Neural progenitor cell (in vitro differentiated cells): ENCODE measurements around the gene GUCY1A2. TPM values are rescaled to one million over a fixed set of nuclear protein-coding genes. Genes with fewer than 3 reads are reported as not detected.

Source experiments
- DNase-seq: peaks from one replicate; pipeline ENCODE4 v3.0.0-alpha.2; 2016; ENCODE audit warnings: low spot score
- H2AFZ ChIP-seq: fragments of 200-600 bp; sonication (generic); replicated peaks from 2 replicates; pipeline ENCODE4 v1.6.1; 2016; ENCODE audit warnings: antibody characterized with exemption
- H3F3A ChIP-seq: fragments of 200-600 bp; sonication (generic); 2 replicates; pipeline ENCODE4 v1.6.1; 2016; ENCODE audit warnings: antibody characterized with exemption, low read depth
- H3K27ac ChIP-seq: fragments of 200-600 bp; sonication (generic); 2 replicates; pipeline ENCODE4 v1.5.1; 2016; ENCODE audit warnings: mild to moderate bottlenecking
- H3K27me3 ChIP-seq: fragments of 200-600 bp; sonication (generic); 2 replicates; pipeline ENCODE4 v1.6.1; 2016; ENCODE audit warnings: mild to moderate bottlenecking, moderate library complexity
- H3K36me3 ChIP-seq: fragments of 200-600 bp; sonication (generic); 2 replicates; pipeline ENCODE4 v1.5.1; 2016
- H3K4me1 ChIP-seq: fragments of 200-600 bp; sonication (generic); 2 replicates; pipeline ENCODE4 v1.6.1; 2016; ENCODE audit warnings: mixed run types
- H3K4me2 ChIP-seq: fragments of 200-600 bp; sonication (generic); 2 replicates; pipeline ENCODE4 v1.6.1; 2016
- H3K4me3 ChIP-seq: fragments of 200-600 bp; sonication (generic); 2 replicates; pipeline ENCODE4 v1.5.1; 2016
- H3K79me2 ChIP-seq: fragments of 200-600 bp; sonication (generic); 2 replicates; pipeline ENCODE4 v1.6.1; 2016; ENCODE audit warnings: low read depth
- H3K9ac ChIP-seq: fragments of 200-600 bp; sonication (generic); 2 replicates; pipeline ENCODE4 v1.6.1; 2016
- H3K9me3 ChIP-seq: fragments of 200-600 bp; sonication (generic); 2 replicates; pipeline ENCODE4 v1.5.1; 2016; ENCODE audit warnings: low read depth
- H4K20me1 ChIP-seq: fragments of 200-600 bp; sonication (generic); 2 replicates; pipeline ENCODE4 v1.6.1; 2016; ENCODE audit warnings: low read depth
- H3K27ac Mint-ChIP-seq: 3 replicates; pipeline ENCODE4 v1.8.0; 2021; ENCODE audit warnings: mixed read lengths
- H3K27me3 Mint-ChIP-seq: 2 replicates; pipeline ENCODE4 v1.8.0; 2022; ENCODE audit warnings: low read depth, mild to moderate bottlenecking, inconsistent platforms, moderate library complexity, mixed read lengths; ENCODE audit not compliant: insufficient read depth
- H3K36me3 Mint-ChIP-seq: 3 replicates; pipeline ENCODE4 v1.8.0; 2021; ENCODE audit warnings: mixed read lengths
- H3K4me1 Mint-ChIP-seq: 3 replicates; pipeline ENCODE4 v1.8.0; 2021; ENCODE audit warnings: mixed read lengths
- H3K4me3 Mint-ChIP-seq: 3 replicates; pipeline ENCODE4 v1.8.0; 2021; ENCODE audit warnings: mild to moderate bottlenecking, moderate library complexity, mixed read lengths
- H3K9me3 Mint-ChIP-seq: 3 replicates; pipeline ENCODE4 v1.8.0; 2020; ENCODE audit warnings: mixed read lengths
- EZH2 ChIP-seq: fragments of 200-600 bp; sonication (generic); IDR thresholded peaks from 2 replicates; pipeline ENCODE4 v1.6.1; 2017; ENCODE audit warnings: antibody characterized with exemption, mild to moderate bottlenecking, moderate library complexity
- EZH2phosphoT487 ChIP-seq: fragments of 200-600 bp; sonication (generic); IDR thresholded peaks from 2 replicates; pipeline ENCODE4 v1.6.1; 2017; ENCODE audit warnings: antibody characterized with exemption
- total RNA-seq: library from RNA; depleted of rRNA; stranded (reverse); fragments of >200 nt; gene quantifications from 2 replicates; pipeline ENCODE4 v1.2.3, GENCODE V29; 2015; ENCODE audit warnings: low replicate concordance
- TF ChIP-seq, protein P1 (sequence below): fragments of 200-600 bp; sonication (generic); IDR thresholded peaks from 2 replicates; pipeline ENCODE4 v1.5.1; 2017; ENCODE audit warnings: antibody characterized with exemption, mild to moderate bottlenecking

The GUCY1A2 gene
- total RNA-seq, 1 donor from 2014 or later: 0.54 TPM

DNA sequence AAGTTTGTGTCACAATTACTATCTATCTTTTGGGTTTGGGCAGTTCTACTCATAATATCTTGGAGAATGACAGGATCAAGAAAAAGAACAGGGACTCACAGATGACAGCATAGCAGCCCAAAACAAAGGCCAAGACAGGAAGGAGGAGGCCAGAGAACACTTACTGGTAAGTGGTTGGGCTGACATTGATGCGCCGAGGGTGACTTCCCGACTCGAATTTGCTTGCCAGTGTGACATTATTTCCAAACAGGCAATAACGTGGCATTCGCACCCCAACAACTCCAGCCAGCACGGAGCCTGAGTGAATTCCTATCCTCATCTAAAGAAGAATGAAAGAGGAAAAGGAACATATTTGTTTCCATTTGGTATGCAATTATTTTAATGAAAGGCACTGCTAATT, 309.9 kb downstream of the GUCY1A2 start:
- no peak overlapping the region for H3K9ac ChIP-seq
- no peaks in the 10 kb centered on the region for H3K36me3 ChIP-seq
- no peaks in the 10 kb centered on the region for H3K9me3 ChIP-seq
- no peaks in the 10 kb centered on the region for H3K4me1 ChIP-seq
- no peak overlapping the region for H3K27ac Mint-ChIP-seq
- peaks cover 11% of the 10 kb centered on the region for H3F3A ChIP-seq
- H3K36me3 Mint-ChIP-seq: no peaks in the 10 kb centered on the region
- no peak overlapping the region for H3K4me2 ChIP-seq
- DNase-seq: peak; percentile 5
- H3K79me2 ChIP-seq: no peaks in the 10 kb centered on the region
- no peaks in the 10 kb centered on the region for H3K27me3 ChIP-seq
- no peak for TF ChIP-seq EZH2
- TF ChIP-seq EZH2phosphoT487: no peak
- TF ChIP-seq, protein P1, sequence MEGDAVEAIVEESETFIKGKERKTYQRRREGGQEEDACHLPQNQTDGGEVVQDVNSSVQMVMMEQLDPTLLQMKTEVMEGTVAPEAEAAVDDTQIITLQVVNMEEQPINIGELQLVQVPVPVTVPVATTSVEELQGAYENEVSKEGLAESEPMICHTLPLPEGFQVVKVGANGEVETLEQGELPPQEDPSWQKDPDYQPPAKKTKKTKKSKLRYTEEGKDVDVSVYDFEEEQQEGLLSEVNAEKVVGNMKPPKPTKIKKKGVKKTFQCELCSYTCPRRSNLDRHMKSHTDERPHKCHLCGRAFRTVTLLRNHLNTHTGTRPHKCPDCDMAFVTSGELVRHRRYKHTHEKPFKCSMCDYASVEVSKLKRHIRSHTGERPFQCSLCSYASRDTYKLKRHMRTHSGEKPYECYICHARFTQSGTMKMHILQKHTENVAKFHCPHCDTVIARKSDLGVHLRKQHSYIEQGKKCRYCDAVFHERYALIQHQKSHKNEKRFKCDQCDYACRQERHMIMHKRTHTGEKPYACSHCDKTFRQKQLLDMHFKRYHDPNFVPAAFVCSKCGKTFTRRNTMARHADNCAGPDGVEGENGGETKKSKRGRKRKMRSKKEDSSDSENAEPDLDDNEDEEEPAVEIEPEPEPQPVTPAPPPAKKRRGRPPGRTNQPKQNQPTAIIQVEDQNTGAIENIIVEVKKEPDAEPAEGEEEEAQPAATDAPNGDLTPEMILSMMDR: no peak
- no peaks in the 10 kb centered on the region for H3K4me1 Mint-ChIP-seq
- H3K9me3 Mint-ChIP-seq: no peaks in the 10 kb centered on the region
- no peaks in the 10 kb centered on the region for H3K27me3 Mint-ChIP-seq
- H2AFZ ChIP-seq: no peak overlapping the region
- no peak overlapping the region for H3K27ac ChIP-seq
- no peaks in the 10 kb centered on the region for H4K20me1 ChIP-seq
- H3K4me3 Mint-ChIP-seq: no peak overlapping the region
- H3K4me3 ChIP-seq: no peak overlapping the region

DNA sequence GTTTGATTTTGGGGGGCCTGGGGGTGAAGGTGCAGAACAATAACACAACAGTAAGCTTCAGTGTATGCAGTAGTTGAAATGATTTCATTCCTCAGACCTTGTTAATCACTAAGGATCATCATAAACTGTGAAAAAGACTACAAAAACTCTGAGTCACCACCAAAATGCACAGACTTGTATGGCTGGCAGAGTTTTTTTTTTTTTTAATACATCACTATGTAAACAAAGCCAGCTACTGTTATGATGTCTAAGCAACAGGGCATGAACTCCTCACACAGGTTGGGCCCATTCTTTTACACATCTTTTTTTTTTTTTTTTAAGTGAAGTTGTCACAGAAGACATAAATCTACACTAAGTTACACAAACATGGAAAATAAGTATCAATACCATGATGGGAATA, 311.9 kb downstream of the GUCY1A2 start:
- no peaks in the 10 kb centered on the region for H3K36me3 ChIP-seq
- DNase-seq: no peak
- no peak overlapping the region for H3K4me2 ChIP-seq
- Mint-ChIP-seq H3K27me3 (no peaks in the 10 kb centered on the region), H3K9me3 (no peaks in the 10 kb centered on the region), H3K27ac (no peak overlapping the region), H3K4me1 (no peaks in the 10 kb centered on the region), H3K36me3 (no peaks in the 10 kb centered on the region), H3K4me3 (no peak overlapping the region)
- TF ChIP-seq EZH2phosphoT487: no peak
- no peaks in the 10 kb centered on the region for H3K4me1 ChIP-seq
- H3K4me3 ChIP-seq: no peak overlapping the region
- no peaks in the 10 kb centered on the region for H3K9me3 ChIP-seq
- H3F3A ChIP-seq: peaks cover 11% of the 10 kb centered on the region
- H2AFZ ChIP-seq: no peak overlapping the region
- no peaks in the 10 kb centered on the region for H3K27me3 ChIP-seq
- H4K20me1 ChIP-seq: no peaks in the 10 kb centered on the region
- no peak overlapping the region for H3K9ac ChIP-seq
- no peak overlapping the region for H3K27ac ChIP-seq
- H3K79me2 ChIP-seq: no peaks in the 10 kb centered on the region

DNA sequence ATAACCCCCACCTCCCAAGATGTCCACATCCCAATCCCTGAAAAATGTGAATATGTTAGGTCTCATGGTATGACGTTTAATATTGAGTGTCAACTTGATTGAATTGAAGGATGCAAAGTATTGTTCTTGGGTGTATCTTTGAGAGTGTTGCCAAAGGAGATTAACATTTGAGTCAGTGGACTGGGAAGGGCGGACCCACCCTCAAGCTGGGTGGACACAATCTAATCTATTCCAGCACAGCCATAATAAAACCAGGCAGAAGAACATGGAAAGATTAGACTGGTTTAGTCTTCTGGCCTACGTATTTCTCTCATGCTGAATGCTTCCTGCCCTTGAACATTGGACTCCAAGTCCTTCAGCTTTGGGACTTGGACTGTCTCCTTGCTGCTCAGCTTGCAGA, 315.5 kb downstream of the GUCY1A2 start:
- Mint-ChIP-seq H3K27me3 (no peaks in the 10 kb centered on the region), H3K27ac (no peak overlapping the region), H3K4me3 (no peak overlapping the region), H3K36me3 (no peaks in the 10 kb centered on the region), H3K9me3 (no peaks in the 10 kb centered on the region), H3K4me1 (no peaks in the 10 kb centered on the region)
- no peaks in the 10 kb centered on the region for H3K36me3 ChIP-seq
- no peak overlapping the region for H2AFZ ChIP-seq
- no peaks in the 10 kb centered on the region for H3K4me1 ChIP-seq
- no peak overlapping the region for H3K4me3 ChIP-seq
- H3K27ac ChIP-seq: no peak overlapping the region
- H3F3A ChIP-seq: no peaks in the 10 kb centered on the region
- DNase-seq: no peak
- no peaks in the 10 kb centered on the region for H3K9me3 ChIP-seq
- no peaks in the 10 kb centered on the region for H3K79me2 ChIP-seq
- TF ChIP-seq, protein P1: no peak
- no peak for TF ChIP-seq EZH2
- H3K4me2 ChIP-seq: no peak overlapping the region
- H3K9ac ChIP-seq: no peak overlapping the region
- no peaks in the 10 kb centered on the region for H3K27me3 ChIP-seq
- H4K20me1 ChIP-seq: no peaks in the 10 kb centered on the region

DNA sequence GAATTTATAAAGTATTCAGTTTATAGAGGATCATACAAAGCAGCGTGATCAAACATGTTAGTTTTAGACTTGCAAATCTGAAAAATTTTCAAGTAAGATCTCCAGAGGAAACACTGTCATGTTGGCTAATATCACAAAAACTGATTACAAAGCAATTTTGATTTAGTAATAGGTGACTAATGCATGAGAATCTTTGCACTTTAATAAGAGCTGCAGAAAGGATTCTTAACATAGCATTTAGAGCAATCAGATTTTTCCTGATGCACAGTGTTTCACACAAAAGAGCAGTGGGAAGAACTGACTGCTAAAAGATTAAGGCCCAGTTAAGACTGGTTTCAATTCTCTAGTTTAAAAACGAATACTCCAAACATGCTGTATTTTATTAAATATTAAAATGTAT, 321.2 kb downstream of the GUCY1A2 start:
- Histone ChIP-seq H3K27me3 (no peaks in the 10 kb centered on the region), H3K9me3 (no peaks in the 10 kb centered on the region), H3K9ac (no peak overlapping the region), H2AFZ (no peak overlapping the region), H3K79me2 (no peaks in the 10 kb centered on the region), H3K4me1 (no peaks in the 10 kb centered on the region), H3K27ac (no peak overlapping the region), H3K4me2 (no peak overlapping the region), H4K20me1 (no peaks in the 10 kb centered on the region), H3F3A (no peaks in the 10 kb centered on the region), H3K36me3 (no peaks in the 10 kb centered on the region), H3K4me3 (no peak overlapping the region)
- Mint-ChIP-seq H3K9me3 (no peaks in the 10 kb centered on the region), H3K36me3 (no peaks in the 10 kb centered on the region), H3K4me3 (no peak overlapping the region), H3K4me1 (no peaks in the 10 kb centered on the region), H3K27ac (no peak overlapping the region), H3K27me3 (no peaks in the 10 kb centered on the region)
- no peak for DNase-seq
- TF ChIP-seq, protein P1: no peak
- no peak for TF ChIP-seq EZH2phosphoT487
- no peak for TF ChIP-seq EZH2
